Ovary (tissue), 9 donors: Measurements from ENCODE around the gene GPR107. TPM values are rescaled to one million over a fixed set of nuclear protein-coding genes. Genes with fewer than 3 reads are reported as not detected.

Source experiments
- DNase-seq, 5 donors: peaks; one replicate each; pipeline ENCODE4 v3.0.0-alpha.2; 2019 to 2020
- H3K27ac ChIP-seq, 2 donors: fragments of 200-600 bp; one replicate each; pipeline versions ENCODE4 v1.5.1 to v1.8.0; 2019 to 2022
- H3K27me3 ChIP-seq: fragments of 200-600 bp; one replicate; pipeline ENCODE4 v1.8.0; 2022
- H3K36me3 ChIP-seq: fragments of 200-600 bp; sonication (generic); one replicate; pipeline ENCODE4 v1.5.1; 2019
- H3K4me1 ChIP-seq: one replicate; pipeline ENCODE4 v1.8.1; 2013; ENCODE audit warnings: mild to moderate bottlenecking, moderate library complexity; ENCODE audit not compliant: insufficient read depth
- H3K4me3 ChIP-seq: fragments of 200-600 bp; sonication (generic); one replicate; pipeline ENCODE4 v1.5.1; 2017
- H3K9me3 ChIP-seq, 2 donors: fragments of 200-600 bp in 1 of 2; sonication (generic) in 1 of 2; one replicate each; pipeline versions ENCODE4 v1.5.1 to v1.8.1; 2013 to 2019; ENCODE audit warnings: mild to moderate bottlenecking in 1 of 2, moderate library complexity in 1 of 2
- EP300 ChIP-seq: sonication (generic); formaldehyde crosslinking; IDR thresholded peaks from one replicate; pipeline ENCODE4 v1.6.1; 2017; ENCODE audit warnings: antibody characterized with exemption
- POLR2A ChIP-seq: fragments of 450-650 bp; IDR thresholded peaks from one replicate; pipeline ENCODE4 v1.6.1; 2017; ENCODE audit warnings: antibody characterized with exemption, mild to moderate bottlenecking, moderate library complexity
- WGBS, 3 donors: extraction: QIAGEN DNeasy Blood & Tissue Kit in 1 of 3; methylation state at CpG; one replicate each; pipeline versions ENCODE4 v1.1.5 to v1.1.7; 2013 to 2017; 5-methylcytosine and 5-hydroxymethylcytosine counted together
- intact Hi-C, 4 donors: fragments of 100-400 bp; cut with DNase I; formaldehyde crosslinking; loops; one replicate each; pipeline versions ENCODE4 v1.11.0 to v1.15.1; 2022 to 2023
- polyA plus RNA-seq, 2 donors: library from polyadenylated mRNA; stranded (reverse); fragments of 200-250 nt in 1 of 2; fragments of 350-450 nt in 1 of 2; fragmentation: Illumina TruSeq in 1 of 2; extraction: RNeasy Lipid Tissue Mini Kit (QIAGEN cat#74804) in 1 of 2; gene quantifications; one replicate each; pipeline ENCODE4 v1.2.3, GENCODE V29; 2013 to 2014
- total RNA-seq, 7 donors: library from RNA; depleted of rRNA in 2 of 7; stranded (reverse); fragments of >200 nt in 2 of 7; fragmentation: NEBNext Ultra II Directional in 3 of 7; extraction: Animal tissue kit (Norgen Biotek cat#: 25700) in 3 of 7; gene quantifications; one replicate each; pipeline versions ENCODE4 v1.1.0 to v1.2.4, GENCODE V29; 2016 to 2023
- TF ChIP-seq, protein P1 (sequence below), 3 donors: fragments of 450-650 bp in 2 of 3; fragments of 200-600 bp in 1 of 3; IDR thresholded peaks; one replicate each; pipeline versions ENCODE4 v1.5.1 to v1.8.0; 2016 to 2022; ENCODE audit warnings: antibody characterized with exemption in 3 of 3, mild to moderate bottlenecking in 1 of 3
- donor health status: DM: no; HTN: no; CAD: no; lungs with moderate emphysema.
- donor health status: DM: no; HTN: no; CAD: no.
- donor health status: Bipolar disorder and iron deficiency.
- donor health status: DM: yes; HTN: yes; CAD: no.
- donor health status: DM: no; HTN: no; CAD: no.
- donor health status: DM: yes; HTN: yes; CAD: no.

The GPR107 gene
- total and polyA plus RNA-seq, 9 donors: 11.6 to 44.0 (median 28.3) TPM

GRCh38 chr9:130143279-130143893 is 89.7 kb downstream of the GPR107 start:
- Histone ChIP-seq H3K27ac (no peak overlapping the region), H3K9me3 (no peaks in the 10 kb centered on the region), H3K4me3 (no peak overlapping the region), H3K27me3 (no peaks in the 10 kb centered on the region), H3K4me1 (peaks cover 12% of the 10 kb centered on the region), H3K36me3 (no peaks in the 10 kb centered on the region)
- 62 to 71% (median 69%) methylated on average over 24 of the region's 24 CpGs for WGBS, 3 donors
- TF ChIP-seq POLR2A (no peak), EP300 (no peak)
- TF ChIP-seq, protein P1, sequence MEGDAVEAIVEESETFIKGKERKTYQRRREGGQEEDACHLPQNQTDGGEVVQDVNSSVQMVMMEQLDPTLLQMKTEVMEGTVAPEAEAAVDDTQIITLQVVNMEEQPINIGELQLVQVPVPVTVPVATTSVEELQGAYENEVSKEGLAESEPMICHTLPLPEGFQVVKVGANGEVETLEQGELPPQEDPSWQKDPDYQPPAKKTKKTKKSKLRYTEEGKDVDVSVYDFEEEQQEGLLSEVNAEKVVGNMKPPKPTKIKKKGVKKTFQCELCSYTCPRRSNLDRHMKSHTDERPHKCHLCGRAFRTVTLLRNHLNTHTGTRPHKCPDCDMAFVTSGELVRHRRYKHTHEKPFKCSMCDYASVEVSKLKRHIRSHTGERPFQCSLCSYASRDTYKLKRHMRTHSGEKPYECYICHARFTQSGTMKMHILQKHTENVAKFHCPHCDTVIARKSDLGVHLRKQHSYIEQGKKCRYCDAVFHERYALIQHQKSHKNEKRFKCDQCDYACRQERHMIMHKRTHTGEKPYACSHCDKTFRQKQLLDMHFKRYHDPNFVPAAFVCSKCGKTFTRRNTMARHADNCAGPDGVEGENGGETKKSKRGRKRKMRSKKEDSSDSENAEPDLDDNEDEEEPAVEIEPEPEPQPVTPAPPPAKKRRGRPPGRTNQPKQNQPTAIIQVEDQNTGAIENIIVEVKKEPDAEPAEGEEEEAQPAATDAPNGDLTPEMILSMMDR (IDR thresholded peaks at IDR 0.05): no peak
- DNase-seq: no peak
- intact Hi-C loops: loop anchor here in 1 of 4 donors (2.0 kb wide), 1 partner anchor 23 kb away; no protein-coding TSS in a partner anchor

DNA sequence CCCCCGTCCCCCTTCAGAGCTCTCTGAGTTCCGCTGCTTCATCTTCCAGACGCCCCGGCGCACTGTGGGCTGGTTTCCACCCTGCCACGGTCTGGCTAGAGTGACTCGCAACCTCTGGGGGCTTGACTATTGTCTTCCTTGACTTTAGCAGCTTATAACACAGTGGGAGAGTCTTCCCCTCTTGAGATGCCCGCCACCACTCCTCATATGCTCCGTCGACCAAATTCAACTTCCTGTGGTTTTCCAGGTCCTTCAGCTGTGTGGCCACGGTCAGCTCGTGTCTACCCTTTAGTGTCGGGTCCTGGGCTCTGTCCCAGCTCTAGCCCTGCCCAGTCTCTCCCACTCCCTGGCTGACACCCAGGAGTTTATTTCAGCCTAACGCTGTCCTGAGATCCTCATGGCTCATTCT is 90.3 kb downstream of the GPR107 start:
- WGBS, 3 donors: 8 to 11% (median 9%) methylated on average over 14 of the region's 14 CpGs
- peak; percentile 47 to 68 (median 63) for DNase-seq
- no peak overlapping the region for H3K27ac ChIP-seq
- no peaks in the 10 kb centered on the region for H3K27me3 ChIP-seq
- peaks cover 9% of the 10 kb centered on the region for H3K4me1 ChIP-seq
- no peaks in the 10 kb centered on the region for H3K36me3 ChIP-seq
- H3K9me3 ChIP-seq: no peaks in the 10 kb centered on the region
- TF ChIP-seq EP300: no peak
- H3K4me3 ChIP-seq: no peak overlapping the region
- intact Hi-C loops: loop anchor here in 1 of 4 donors (2.0 kb wide), 1 partner anchor 23 kb away; no protein-coding TSS in a partner anchor

GRCh38 chr9:130144703-130145102 is 91.0 kb downstream of the GPR107 start:
- Histone ChIP-seq H3K4me3 (no peak overlapping the region), H3K9me3 (no peaks in the 10 kb centered on the region), H3K36me3 (no peaks in the 10 kb centered on the region), H3K4me1 (peaks cover 4% of the 10 kb centered on the region), H3K27ac (no peak overlapping the region), H3K27me3 (no peaks in the 10 kb centered on the region)
- intact Hi-C loops: no loop called here
- TF ChIP-seq, protein P1 (IDR thresholded peaks at IDR 0.05): no peak
- TF ChIP-seq EP300: no peak
- TF ChIP-seq POLR2A: no peak
- WGBS, 3 donors: 59 to 77% (median 63%) methylated on average over 5 of the region's 5 CpGs
- no peak for DNase-seq

- WGBS, 3 donors: 76 to 88% (median 78%) methylated on average over 1 of the region's 1 CpG
- no peaks in the 10 kb centered on the region for H3K36me3 ChIP-seq
- H3K27me3 ChIP-seq: no peaks in the 10 kb centered on the region
- H3K27ac ChIP-seq: no peak overlapping the region
- intact Hi-C loops: no loop called here
- no peaks in the 10 kb centered on the region for H3K9me3 ChIP-seq
- no peak for DNase-seq
- no peak for TF ChIP-seq POLR2A
- TF ChIP-seq EP300: no peak
- TF ChIP-seq, protein P1 (IDR thresholded peaks at IDR 0.05): no peak
- peaks cover 3% of the 10 kb centered on the region for H3K4me1 ChIP-seq
- H3K4me3 ChIP-seq: no peak overlapping the region
These were observed 92.0 kb downstream of the GPR107 start for GRCh38 chr9:130145658-130146057.

- H3K27ac ChIP-seq: no peak overlapping the region
- TF ChIP-seq, protein P1 (IDR thresholded peaks at IDR 0.05): no peak
- TF ChIP-seq EP300 (no peak), POLR2A (no peak)
- DNase-seq: no peak
- 76 to 88% (median 80%) methylated on average over 5 of the region's 5 CpGs for WGBS, 3 donors
- H3K4me3 ChIP-seq: no peak overlapping the region
- no peaks in the 10 kb centered on the region for H3K9me3 ChIP-seq
- H3K27me3 ChIP-seq: no peaks in the 10 kb centered on the region
- intact Hi-C loops: no loop called here
- peaks cover 3% of the 10 kb centered on the region for H3K4me1 ChIP-seq
- H3K36me3 ChIP-seq: no peaks in the 10 kb centered on the region
These were observed 93.5 kb downstream of the GPR107 start for GRCh38 chr9:130147198-130147597.
